H1 (cell line): ENCODE measurements around the gene NLN. TPM values are rescaled to one million over a fixed set of nuclear protein-coding genes. Genes with fewer than 3 reads are reported as not detected.
"Not testable (repeated sequence)": the region's sequence is repeated elsewhere in the genome, so short reads cannot be mapped to it uniquely, and the experiment has no call there.

Source experiments
- CTCF ChIA-PET: fragments of 300-600 bp; sonication (Branson Sonifier 250); formaldehyde crosslinking; loops from one replicate; lab custom pipeline; 2021; ENCODE audit not compliant: partially characterized antibody; lab: Charles Lee
- POLR2A ChIA-PET: fragments of 300-600 bp; sonication (Branson Sonifier 250); formaldehyde crosslinking; loops from one replicate; lab custom pipeline; 2021; ENCODE audit warnings: inconsistent platforms; ENCODE audit not compliant: partially characterized antibody; lab: Charles Lee
- DNase-seq, 2 experiments: peaks; one replicate each; pipeline versions ENCODE4 v3.0.0 to v3.0.0-alpha.2; 2010 to 2022; ENCODE audit warnings: low spot score in 2 of 2, low read depth in 1 of 2, mixed read lengths in 1 of 2
- FAIRE-seq: peaks from 2 replicates; lab custom pipeline; 2011; peaks lifted over from hg19 to GRCh38; lab: Jason Lieb, UNC
- H2AFZ ChIP-seq: 2 replicates; pipeline ENCODE4 v1.8.1; 2012; ENCODE audit warnings: low read length, inconsistent platforms
- H2AK5ac ChIP-seq: 2 replicates; pipeline ENCODE4 v1.6.1; 2013; ENCODE audit warnings: low read depth, low read length
- H2BK120ac ChIP-seq: replicated peaks from 2 replicates; pipeline ENCODE3; 2013; ENCODE audit warnings: low read depth, low read length, inconsistent platforms
- H2BK12ac ChIP-seq: 2 replicates; pipeline ENCODE4 v1.6.1; 2013; ENCODE audit warnings: low read depth, low read length
- H2BK15ac ChIP-seq: 2 replicates; pipeline ENCODE4 v1.6.1; 2013; ENCODE audit warnings: low read length
- H2BK20ac ChIP-seq: 2 replicates; pipeline ENCODE4 v1.6.1; 2013; ENCODE audit warnings: low read length
- H2BK5ac ChIP-seq: 2 replicates; pipeline ENCODE4 v1.6.1; 2013; ENCODE audit warnings: low read depth, low read length
- H3K14ac ChIP-seq: 2 replicates; pipeline ENCODE4 v1.6.1; 2013; ENCODE audit warnings: inconsistent platforms; ENCODE audit not compliant: insufficient read length
- H3K18ac ChIP-seq: 2 replicates; pipeline ENCODE4 v1.6.1; 2013; ENCODE audit warnings: low read length; ENCODE audit errors: extremely low read depth
- H3K23ac ChIP-seq: 2 replicates; pipeline ENCODE4 v1.6.1; 2013; ENCODE audit warnings: inconsistent platforms; ENCODE audit not compliant: insufficient read length
- H3K23me2 ChIP-seq: 2 replicates; pipeline ENCODE4 v1.6.1; 2013; ENCODE audit warnings: low read depth, low read length
- H3K27ac ChIP-seq: 2 replicates; pipeline ENCODE4 v1.6.1; 2011; ENCODE audit warnings: low read depth, low read length, inconsistent platforms
- H3K27me3 ChIP-seq, 4 experiments: replicated peaks in 1 of 4; 1 replicate in 1 of 4; 2 replicates in 3 of 4; pipeline versions ENCODE4 v1.6.1 to v1.8.1; 2011 to 2013; ENCODE audit warnings: low read length in 3 of 4, mild to moderate bottlenecking in 3 of 4, inconsistent platforms in 2 of 4, mixed read lengths in 2 of 4, moderate library complexity in 1 of 4; ENCODE audit not compliant: control insufficient read depth in 3 of 4, insufficient read depth in 3 of 4; ENCODE audit errors: extremely low read depth in 1 of 4
- H3K36me3 ChIP-seq, 4 experiments: 2 replicates each; pipeline versions ENCODE4 v1.6.1 to v1.8.1; 2011 to 2013; ENCODE audit warnings: mild to moderate bottlenecking in 4 of 4, low read length in 3 of 4, moderate library complexity in 2 of 4, control low read depth in 1 of 4, inconsistent platforms in 1 of 4; ENCODE audit not compliant: insufficient read depth in 4 of 4, control insufficient read depth in 2 of 4
- H3K4ac ChIP-seq: replicated peaks from 2 replicates; pipeline ENCODE3; 2013; ENCODE audit warnings: low read length, low read depth, mixed read lengths, inconsistent platforms; ENCODE audit not compliant: insufficient read length
- H3K4me1 ChIP-seq, 4 experiments: replicated peaks in 1 of 4; 1 replicate in 1 of 4; 2 replicates in 3 of 4; pipeline versions ENCODE4 v1.6.1 to v1.8.1; 2011 to 2013; ENCODE audit warnings: low read length in 3 of 4, inconsistent platforms in 2 of 4, mixed read lengths in 1 of 4; ENCODE audit not compliant: insufficient read depth in 4 of 4, control insufficient read depth in 3 of 4
- H3K4me2 ChIP-seq, 2 experiments: 2 replicates each; pipeline versions ENCODE4 v1.6.1 to v1.8.1; 2011 to 2013; ENCODE audit warnings: low read depth in 2 of 2, low read length in 2 of 2, control low read depth in 1 of 2, inconsistent platforms in 1 of 2, mild to moderate bottlenecking in 1 of 2; ENCODE audit not compliant: insufficient read depth in 1 of 2
- H3K4me3 ChIP-seq, 4 experiments: fragments of 200-600, 300-600 bp in 1 of 4; sonication (generic), shearing (Covaris generic), sonication (Bioruptor Twin) in 1 of 4; 2 replicates each; pipeline versions ENCODE4 v1.5.1 to v1.8.1; 2011 to 2016; ENCODE audit warnings: low read length in 4 of 4, low read depth in 3 of 4, control low read depth in 2 of 4, inconsistent platforms in 2 of 4, mild to moderate bottlenecking in 2 of 4, mixed read lengths in 1 of 4, moderate library complexity in 1 of 4; ENCODE audit not compliant: insufficient read depth in 2 of 4; ENCODE audit errors: extremely low read depth in 1 of 4
- H3K56ac ChIP-seq: replicated peaks from 2 replicates; pipeline ENCODE3; 2013; ENCODE audit warnings: low read depth, mild to moderate bottlenecking, mixed read lengths, low read length, inconsistent platforms; ENCODE audit not compliant: insufficient read length
- H3K79me1 ChIP-seq: 2 replicates; pipeline ENCODE4 v1.6.1; 2013; ENCODE audit warnings: low read depth, low read length, control low read depth
- H3K79me2 ChIP-seq, 2 experiments: 2 replicates each; pipeline versions ENCODE4 v1.6.1 to v1.8.1; 2012 to 2013; ENCODE audit warnings: low read length in 2 of 2, mild to moderate bottlenecking in 2 of 2, inconsistent platforms in 1 of 2; ENCODE audit not compliant: insufficient read depth in 2 of 2, control insufficient read depth in 1 of 2
- H3K9ac ChIP-seq, 4 experiments: replicated peaks in 1 of 4; 1 replicate in 1 of 4; 2 replicates in 3 of 4; pipeline versions ENCODE4 v1.6.1 to v1.8.1; 2011 to 2013; ENCODE audit warnings: low read depth in 3 of 4, low read length in 3 of 4, control low read depth in 2 of 4, mild to moderate bottlenecking in 2 of 4, moderate library complexity in 2 of 4, inconsistent platforms in 1 of 4; ENCODE audit errors: extremely low read depth in 1 of 4
- H3K9me3 ChIP-seq, 2 experiments: 2 replicates each; pipeline versions ENCODE4 v1.6.1 to v1.8.1; 2012 to 2013; ENCODE audit warnings: mild to moderate bottlenecking in 2 of 2, moderate library complexity in 2 of 2, control low read depth in 1 of 2, inconsistent platforms in 1 of 2, low read depth in 1 of 2, low read length in 1 of 2, mixed read lengths in 1 of 2; ENCODE audit not compliant: insufficient read depth in 2 of 2
- H4K20me1 ChIP-seq, 2 experiments: replicated peaks in 1 of 2; 2 replicates each; pipeline versions ENCODE3 to v1.8.1; 2011 to 2013; ENCODE audit warnings: inconsistent platforms in 2 of 2, low read length in 2 of 2, mild to moderate bottlenecking in 1 of 2; ENCODE audit not compliant: insufficient read depth in 2 of 2, control insufficient read depth in 1 of 2
- H4K5ac ChIP-seq: 2 replicates; pipeline ENCODE4 v1.6.1; 2013; ENCODE audit warnings: low read length, low read depth, mixed read lengths, inconsistent platforms; ENCODE audit not compliant: insufficient read length
- H4K8ac ChIP-seq: 2 replicates; pipeline ENCODE4 v1.8.0; 2013; ENCODE audit warnings: mild to moderate bottlenecking, moderate library complexity, low read length, inconsistent platforms; ENCODE audit not compliant: insufficient read depth; ENCODE audit errors: extremely low read depth
- H4K91ac ChIP-seq: replicated peaks from 2 replicates; pipeline ENCODE3; 2013; ENCODE audit warnings: low read length, mixed read lengths, inconsistent platforms; ENCODE audit not compliant: insufficient read length
- RBBP5 ChIP-seq: IDR thresholded peaks from 2 replicates; pipeline ENCODE4 v1.7.1; 2012; ENCODE audit warnings: low read depth, mild to moderate bottlenecking, inconsistent platforms, low read length, moderate library complexity, borderline replicate concordance
- WGBS, 2 experiments: shearing (Covaris generic) in 1 of 2; methylation state at CpG; one replicate each; pipeline versions ENCODE4 v1.1.6 to v1.1.7; 2013 to 2015; ENCODE audit warnings: low lambda C conversion rate in 2 of 2, mixed read lengths in 2 of 2, inconsistent platforms in 1 of 2, low coverage in 1 of 2, missing lambda C conversion rate in 1 of 2; ENCODE audit not compliant: insufficient replicate concordance in 2 of 2, insufficient coverage in 1 of 2, insufficient read length in 1 of 2; ENCODE audit errors: extremely low coverage in 1 of 2, missing lambda C conversion rate in 1 of 2; 5-methylcytosine and 5-hydroxymethylcytosine counted together
- polyA plus RNA-seq, 7 experiments: library from polyadenylated mRNA; depleted of rRNA in 3 of 7; stranded (reverse) in 5 of 7; unstranded in 2 of 7; fragments of >200 nt in 5 of 7; fragments of 200-250 nt in 2 of 7; gene quantifications; 1 replicate in 5 of 7; 2 replicates in 1 of 7; 4 replicates in 1 of 7; pipeline versions ENCODE4 v1.2.1 to v1.2.3, GENCODE V29; 2011 to 2013; ENCODE audit warnings: missing spikeins in 2 of 7, mixed read lengths in 2 of 7
- total RNA-seq: library from RNA; stranded (reverse); fragmentation: NEBNext Ultra II Directional; extraction: Animal tissue kit (Norgen Biotek cat#: 25700); gene quantifications from 2 replicates; pipeline ENCODE4 v1.2.1, GENCODE V29; 2021

NLN gene
- total and polyA plus RNA-seq, 2 of the 8 experiments (the other 6 are each of a cell fraction or from before 2014, with no cell fraction given): 46.7 to 192 TPM

DNA sequence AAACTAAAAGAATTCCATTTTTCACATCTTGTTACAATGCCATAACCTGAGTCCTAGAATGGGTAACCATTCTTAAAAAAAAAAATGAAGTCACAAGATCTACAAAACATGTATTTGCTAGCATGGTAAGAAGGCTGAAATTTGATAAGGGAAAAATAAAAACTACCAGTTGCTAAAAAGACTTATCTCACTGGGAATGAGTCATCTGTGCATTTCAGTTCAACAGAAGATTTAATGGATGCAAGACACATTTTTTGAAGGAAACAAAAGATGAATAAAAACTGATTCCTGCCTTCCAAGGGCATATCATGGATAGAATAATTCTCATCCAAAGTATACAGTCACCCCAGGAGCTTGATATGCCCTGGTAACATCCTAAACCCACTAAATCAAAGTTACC is 47.3 kb upstream of the NLN start:
- no peak overlapping the region for H3K14ac ChIP-seq

DNA sequence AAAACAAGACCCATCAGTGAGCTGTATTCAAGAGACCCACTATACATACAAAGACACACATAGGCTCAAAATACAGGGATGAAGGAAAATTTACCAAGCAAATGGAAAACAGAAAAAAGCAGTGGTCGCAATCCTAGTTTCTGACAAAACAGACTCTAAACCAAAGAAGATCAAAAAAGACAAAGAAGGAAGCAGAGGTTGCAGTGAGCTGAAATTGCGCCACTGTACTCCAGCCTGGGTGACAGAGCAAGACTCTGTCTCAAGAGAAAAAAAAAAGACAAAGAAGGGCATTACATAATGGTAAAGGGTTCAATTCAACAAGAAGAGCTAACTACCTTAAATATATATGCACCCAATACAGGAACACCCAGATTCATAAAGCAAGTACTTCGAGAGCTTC is 45.9 kb upstream of the NLN start:
- H3K27me3 ChIP-seq, H3K4me1 ChIP-seq, FAIRE-seq, POLR2A ChIA-PET, H3K18ac ChIP-seq, H3K14ac ChIP-seq, H2AFZ ChIP-seq, H4K91ac ChIP-seq, H3K4me2 ChIP-seq, H3K23me2 ChIP-seq, H3K56ac ChIP-seq, H4K8ac ChIP-seq, H3K79me2 ChIP-seq, H2BK15ac ChIP-seq, H2BK120ac ChIP-seq, H2BK12ac ChIP-seq, H3K79me1 ChIP-seq, DNase-seq, H3K4ac ChIP-seq, H3K9ac ChIP-seq, H3K27ac ChIP-seq, H4K5ac ChIP-seq, H3K36me3 ChIP-seq, H2BK5ac ChIP-seq, H3K4me3 ChIP-seq, H3K23ac ChIP-seq, H4K20me1 ChIP-seq, H2BK20ac ChIP-seq, H2AK5ac ChIP-seq, H3K9me3 ChIP-seq: not testable (repeated sequence)
- 84% methylated on average over 3 of the region's 3 CpGs; no CpG with 5 or more reads in 1 of the 2 experiments for WGBS, 2 experiments
- CTCF ChIA-PET: interaction anchor here (7.8 kb wide), 1 partner anchor 11 kb away, joined by 43 read pairs; no protein-coding TSS in a partner anchor

More for the DNA sequence above, 47.3 kb upstream of the NLN start:
- no peak overlapping the region for H4K5ac ChIP-seq
- no peak overlapping the region for H3K27ac ChIP-seq
- no peaks in the 10 kb centered on the region for H3K79me1 ChIP-seq
- H2AFZ ChIP-seq: no peak overlapping the region
- H3K18ac ChIP-seq: no peak overlapping the region
- no peaks in the 10 kb centered on the region for H3K9me3 ChIP-seq
- ChIA-PET POLR2A (no interaction called here), CTCF (interaction anchor here (0.6 to 7.8 kb wide), 5 partner anchors 10 to 1666 kb away, joined by 3 to 43 read pairs (median 3); no protein-coding TSS in a partner anchor)
- no peaks in the 10 kb centered on the region for H3K27me3 ChIP-seq
- H3K36me3 ChIP-seq: peaks cover 0 to 15% (median 2%) of the 10 kb centered on the region in 4 experiments; a peak in 3 of 8 replicates
- H3K4me3 ChIP-seq: no peak overlapping the region
- no peak overlapping the region for H4K8ac ChIP-seq
- no peaks in the 10 kb centered on the region for H3K4me1 ChIP-seq
- TF ChIP-seq RBBP5: no peak
- H3K23ac ChIP-seq: no peak overlapping the region
- no peaks in the 10 kb centered on the region; a peak in 1 of 4 replicates for H3K79me2 ChIP-seq
- H2BK120ac ChIP-seq: no peak overlapping the region
- no peak overlapping the region for H3K56ac ChIP-seq
- H2BK12ac ChIP-seq: no peak overlapping the region
- H2AK5ac ChIP-seq: no peak overlapping the region
- no peak overlapping the region for H3K4me2 ChIP-seq
- no peak overlapping the region for H2BK15ac ChIP-seq
- H4K20me1 ChIP-seq: peaks cover 0 to 3% of the 10 kb centered on the region in 2 experiments
- no peak overlapping the region for H2BK20ac ChIP-seq
- FAIRE-seq: no peak
- no peak for DNase-seq
- no peak overlapping the region for H3K4ac ChIP-seq
- no peak overlapping the region for H4K91ac ChIP-seq
- no peak overlapping the region for H3K9ac ChIP-seq
- H3K23me2 ChIP-seq: no peaks in the 10 kb centered on the region
- no peak overlapping the region for H2BK5ac ChIP-seq
